Measurements from ENCODE around the gene DENND1C. TPM values are rescaled to one million over a fixed set of nuclear protein-coding genes. Genes with fewer than 3 reads are reported as not detected.
A peak's percentile ranks its signal among the peaks of the same experiment; 100 is the strongest.

Gene DENND1C
- polyA plus RNA-seq, 3 donors: 11.2 to 60.2 (median 20.5) TPM

GRCh38 chr19:6498294-6499036 is 16.9 kb upstream of the DENND1C start:
- intact Hi-C loops (cut with micrococcal nuclease): no loop called here
- H3K36me3 ChIP-seq (replicated peaks in 1 of 2; ENCODE audit: control insufficient read depth in 1 of 2, insufficient read depth in 2 of 2, low read length in 2 of 2): no peaks in the 10 kb centered on the region
- H3K27ac ChIP-seq (ENCODE audit: low read depth in 1 of 2, low read length in 2 of 2): peak overlapping the region in 1 of 2 donors; percentile 9
- H3K79me2 ChIP-seq (ENCODE audit: insufficient read depth, low read length): no peaks in the 10 kb centered on the region
- peaks cover 19% of the 10 kb centered on the region for H3K4me1 Mint-ChIP-seq
- H3K36me3 Mint-ChIP-seq: peaks cover 3% of the 10 kb centered on the region in 2 donors
- peaks cover 13 to 26% of the 10 kb centered on the region in 2 donors for H3K4me1 ChIP-seq (ENCODE audit: control insufficient read depth in 1 of 2, insufficient read depth in 2 of 2, low read length in 2 of 2)
- H3K4me2 ChIP-seq (replicated peaks; ENCODE audit: extremely low read depth, low read length, poor library complexity, severe bottlenecking): no peak overlapping the region
- no peak for TF ChIP-seq CTCF (IDR thresholded peaks at IDR 0.05)
- H3K4me3 ChIP-seq (replicated peaks in 1 of 3; ENCODE audit: low read depth in 2 of 3, low read length in 3 of 3): no peak overlapping the region
- H3K4me3 Mint-ChIP-seq: peak overlapping the region in 1 of 2 donors; percentile 13
- peak; percentile 79 to 83 (median 80) for DNase-seq
- 61% methylated on average over 6 of the region's 7 CpGs for WGBS (ENCODE audit: insufficient coverage)
- H3K9ac ChIP-seq (ENCODE audit: insufficient read depth, low read length, poor library complexity, severe bottlenecking): no peak overlapping the region
- H3K27me3 Mint-ChIP-seq (ENCODE audit: low read depth in 3 of 3): peaks cover 30 to 49% (median 46%) of the 10 kb centered on the region in 3 donors
- no peak overlapping the region for H2AFZ ChIP-seq (ENCODE audit: insufficient read depth, low read depth, low read length, poor library complexity, severe bottlenecking)
- peaks cover 24 to 38% of the 10 kb centered on the region in 2 donors for H3K27me3 ChIP-seq (ENCODE audit: control insufficient read depth in 2 of 2, insufficient read depth in 2 of 2, low read length in 2 of 2)
- H3K9me3 ChIP-seq (replicated peaks in 1 of 2; ENCODE audit: control insufficient read depth in 1 of 2, insufficient read depth in 1 of 2, low read length in 2 of 2): peaks cover 0 to 5% of the 10 kb centered on the region in 2 donors
- H4K20me1 ChIP-seq (ENCODE audit: insufficient read depth, low read length): no peaks in the 10 kb centered on the region
- H3K9me3 Mint-ChIP-seq: peaks cover 0 to 6% (median 3%) of the 10 kb centered on the region in 7 donors
- peak overlapping the region; percentile 65 to 90 (median 79) for H3K27ac Mint-ChIP-seq

GRCh38 chr19:6495947-6496346 is 14.4 kb upstream of the DENND1C start:
- H3K4me1 ChIP-seq (ENCODE audit: control insufficient read depth in 1 of 2, insufficient read depth in 2 of 2, low read length in 2 of 2): peaks cover 13 to 15% of the 10 kb centered on the region in 2 donors
- Mint-ChIP-seq H3K27ac (peak overlapping the region in 1 of 7 donors; percentile 25), H3K27me3 (ENCODE audit: low read depth in 3 of 3) (peaks cover 12 to 26% (median 26%) of the 10 kb centered on the region in 3 donors), H3K4me1 (peaks cover 16% of the 10 kb centered on the region), H3K9me3 (peaks cover 8 to 15% (median 9%) of the 10 kb centered on the region in 7 donors), H3K36me3 (peaks cover 0 to 3% of the 10 kb centered on the region in 2 donors), H3K4me3 (no peak overlapping the region)
- no peak overlapping the region for H3K4me3 ChIP-seq (replicated peaks in 1 of 3; ENCODE audit: low read depth in 2 of 3, low read length in 3 of 3)
- intact Hi-C loops (cut with micrococcal nuclease): no loop called here
- H3K79me2 ChIP-seq (ENCODE audit: insufficient read depth, low read length): no peaks in the 10 kb centered on the region
- WGBS (ENCODE audit: insufficient coverage): 95% methylated on average over 13 of the region's 19 CpGs
- H4K20me1 ChIP-seq (ENCODE audit: insufficient read depth, low read length): no peaks in the 10 kb centered on the region
- H3K27me3 ChIP-seq (ENCODE audit: control insufficient read depth in 2 of 2, insufficient read depth in 2 of 2, low read length in 2 of 2): peaks cover 5 to 14% of the 10 kb centered on the region in 2 donors
- no peak overlapping the region for H3K9ac ChIP-seq (ENCODE audit: insufficient read depth, low read length, poor library complexity, severe bottlenecking)
- no peak for DNase-seq
- H3K9me3 ChIP-seq (replicated peaks in 1 of 2; ENCODE audit: control insufficient read depth in 1 of 2, insufficient read depth in 1 of 2, low read length in 2 of 2): peaks cover 10 to 11% of the 10 kb centered on the region in 2 donors
- no peak overlapping the region for H2AFZ ChIP-seq (ENCODE audit: insufficient read depth, low read depth, low read length, poor library complexity, severe bottlenecking)
- H3K4me2 ChIP-seq (replicated peaks; ENCODE audit: extremely low read depth, low read length, poor library complexity, severe bottlenecking): no peak overlapping the region
- H3K36me3 ChIP-seq (replicated peaks in 1 of 2; ENCODE audit: control insufficient read depth in 1 of 2, insufficient read depth in 2 of 2, low read length in 2 of 2): no peaks in the 10 kb centered on the region
- no peak for TF ChIP-seq CTCF (IDR thresholded peaks at IDR 0.05)
- no peak overlapping the region for H3K27ac ChIP-seq (ENCODE audit: low read depth in 1 of 2, low read length in 2 of 2)

Measured in CD14-positive monocyte (primary cell).